ENCODE data around the gene GGT1.

The GGT1 gene

DNA sequence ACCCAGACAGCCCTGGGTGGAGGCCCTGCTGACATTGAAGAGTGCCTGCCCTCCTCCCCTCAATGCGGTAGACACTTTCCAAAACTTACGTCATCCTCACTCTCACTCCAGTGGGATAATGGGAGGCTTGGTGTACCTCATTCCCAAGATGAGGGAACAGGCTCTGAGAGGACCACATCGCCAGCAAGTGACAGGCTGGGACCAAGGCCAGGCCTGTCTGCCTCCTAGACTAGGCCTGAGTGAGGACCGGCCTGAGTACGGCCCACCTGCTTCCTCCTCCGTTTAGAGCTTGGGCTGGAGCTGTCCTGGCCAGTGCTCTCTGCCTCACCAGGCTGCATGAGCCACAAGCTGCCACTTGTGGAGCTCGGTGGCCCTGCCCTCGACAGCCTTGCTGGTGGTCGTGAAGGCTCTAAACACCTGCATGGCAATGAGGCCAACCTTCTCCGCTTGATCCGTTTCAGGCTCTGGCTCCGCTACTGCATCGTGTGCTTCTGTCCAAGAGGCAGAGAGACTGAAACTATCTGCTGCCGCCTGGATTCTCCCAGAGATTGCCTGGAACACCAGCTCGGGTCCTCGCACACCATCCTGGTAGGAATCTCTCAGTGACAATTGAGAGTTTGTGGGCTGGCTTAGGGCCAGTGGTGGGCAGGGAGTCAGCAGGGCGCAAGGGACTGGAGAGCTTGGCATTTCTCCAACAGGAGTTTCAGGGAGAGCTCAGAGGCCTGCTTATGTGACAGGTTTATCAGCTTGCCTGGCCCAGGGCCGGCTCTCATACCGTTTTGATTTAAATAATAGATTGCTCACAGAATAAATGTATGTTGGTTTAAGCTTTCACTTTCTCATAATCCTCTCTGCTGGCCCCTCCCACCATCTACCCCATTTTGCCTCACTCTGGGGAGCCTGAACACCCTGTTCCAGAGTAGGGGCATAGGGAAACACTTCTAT, 19.5 kb upstream of the GGT1 start:
- Histone ChIP-seq H3K4me3 (no peak overlapping the region), H3K27ac (peak overlapping the region in 9 of 21 experiments; percentile 2 to 67 (median 20))

DNA sequence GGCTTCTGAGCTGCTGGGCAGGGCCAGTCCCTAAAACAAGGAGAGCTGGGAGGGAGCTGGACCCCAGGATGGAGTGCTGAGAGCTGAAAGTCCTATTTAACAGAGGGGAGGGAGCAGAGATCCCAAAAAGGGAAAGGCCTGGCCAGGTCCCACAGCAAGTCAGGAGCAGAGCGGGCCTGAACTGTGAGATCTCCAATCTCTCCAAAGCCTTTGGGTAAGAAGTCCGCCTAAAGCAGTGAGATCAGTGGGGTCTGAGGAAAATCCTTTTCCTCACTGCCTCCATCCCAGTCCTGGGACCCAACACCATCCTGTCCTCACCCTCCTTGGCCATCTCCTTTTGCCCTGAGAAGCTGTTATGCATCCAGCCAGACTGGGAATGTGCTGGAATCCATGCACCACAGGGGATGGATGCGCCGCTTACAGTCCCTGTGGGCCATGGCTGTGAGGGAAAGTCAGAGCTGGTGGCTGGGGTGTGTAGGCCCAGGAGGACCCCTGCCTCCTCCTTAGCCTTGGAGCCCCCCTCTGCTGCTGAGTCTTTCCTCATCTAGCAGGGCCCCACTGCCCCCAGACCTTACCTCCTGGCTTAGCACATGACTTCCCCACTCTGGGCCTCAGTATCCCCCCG, 18.7 kb upstream of the GGT1 start:
- Histone ChIP-seq H3K4me3 (no peak overlapping the region), H3K27ac (peak overlapping the region in 8 of 21 experiments; percentile 2 to 67 (median 27))

DNA sequence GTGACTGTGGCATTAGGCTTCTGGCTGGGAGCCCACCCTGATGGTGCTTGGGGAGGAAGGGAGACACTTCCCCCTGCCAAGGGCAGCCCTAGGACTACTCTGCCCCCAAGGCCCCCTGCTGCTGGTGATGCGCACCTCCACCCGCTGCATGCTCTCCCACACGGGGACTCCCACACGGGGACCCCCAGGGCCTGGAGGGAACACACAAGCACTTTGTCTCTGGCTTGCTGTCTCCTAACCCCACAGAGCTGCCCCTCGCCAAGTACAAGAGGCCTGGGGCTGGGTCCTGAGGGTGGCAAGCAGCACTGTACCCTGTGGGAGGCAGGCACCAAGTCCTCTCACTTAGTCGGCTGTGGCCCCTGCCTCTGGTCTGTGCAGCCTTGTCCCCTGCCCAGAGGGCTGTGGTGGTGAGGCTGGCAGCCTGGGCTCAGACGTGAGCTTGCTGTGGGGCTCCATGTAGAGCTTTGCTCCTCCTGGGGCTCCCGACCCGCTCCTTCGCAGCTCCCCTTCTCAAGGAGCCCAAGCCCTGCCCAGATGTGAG, 18.1 kb upstream of the GGT1 start:
- no peak overlapping the region for H3K4me3 ChIP-seq
- H3K27ac ChIP-seq: peak overlapping the region in 2 of 21 experiments; percentile 20 to 67

DNA sequence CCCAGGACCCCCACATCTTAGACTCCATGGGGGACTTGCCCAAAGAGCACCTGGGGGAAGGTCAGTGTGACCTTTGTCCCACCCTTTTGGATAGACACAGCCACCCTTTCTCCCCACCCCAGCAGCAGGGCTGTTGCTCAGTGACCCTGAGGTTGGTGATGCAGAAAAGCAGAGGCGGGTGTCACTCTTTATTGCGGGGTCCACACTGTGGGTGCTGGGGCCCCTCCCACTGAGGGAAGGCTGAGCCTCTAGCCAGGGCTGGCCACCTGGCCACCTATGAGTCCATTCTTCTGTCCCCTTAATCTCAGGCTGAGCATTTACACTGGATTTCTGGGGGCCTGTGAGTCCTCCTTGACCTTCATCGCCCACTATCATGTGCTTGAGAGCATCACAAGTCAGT, 17.5 kb upstream of the GGT1 start:
- H3K4me3 ChIP-seq: no peak overlapping the region
- H3K27ac ChIP-seq: no peak overlapping the region

DNA sequence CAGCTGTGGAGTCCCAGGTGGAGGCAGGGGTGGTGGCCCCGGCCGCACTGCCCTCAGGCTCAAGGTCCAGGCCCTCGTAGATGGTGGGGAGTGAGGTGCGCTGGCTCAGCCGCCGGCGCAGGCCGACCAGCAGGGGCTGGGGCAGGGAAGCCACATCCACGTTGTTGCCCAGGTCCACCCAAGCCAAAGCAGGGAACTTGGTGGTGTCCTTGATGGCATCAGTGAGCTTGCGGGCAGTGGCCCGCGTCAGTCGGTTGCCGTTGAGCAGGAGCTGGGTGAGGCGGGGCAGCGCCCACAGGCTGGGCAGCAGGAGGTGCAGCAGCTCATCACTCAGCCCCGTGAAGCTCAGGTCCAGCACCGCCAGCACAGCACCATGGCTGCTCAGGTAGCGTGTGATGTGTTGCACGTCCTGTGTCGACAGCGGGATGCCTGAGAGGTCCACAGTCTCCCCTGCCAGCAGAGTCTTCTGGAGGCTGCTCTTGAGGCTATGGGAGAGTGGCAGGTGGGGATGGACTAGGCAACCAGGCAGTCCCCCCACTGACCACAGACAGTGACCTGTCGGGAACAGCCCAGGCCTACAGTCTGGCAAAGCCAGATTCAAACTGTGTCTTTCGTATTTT, 17.0 kb upstream of the GGT1 start:
- Histone ChIP-seq H3K4me3 (no peak overlapping the region), H3K27ac (no peak overlapping the region)

DNA sequence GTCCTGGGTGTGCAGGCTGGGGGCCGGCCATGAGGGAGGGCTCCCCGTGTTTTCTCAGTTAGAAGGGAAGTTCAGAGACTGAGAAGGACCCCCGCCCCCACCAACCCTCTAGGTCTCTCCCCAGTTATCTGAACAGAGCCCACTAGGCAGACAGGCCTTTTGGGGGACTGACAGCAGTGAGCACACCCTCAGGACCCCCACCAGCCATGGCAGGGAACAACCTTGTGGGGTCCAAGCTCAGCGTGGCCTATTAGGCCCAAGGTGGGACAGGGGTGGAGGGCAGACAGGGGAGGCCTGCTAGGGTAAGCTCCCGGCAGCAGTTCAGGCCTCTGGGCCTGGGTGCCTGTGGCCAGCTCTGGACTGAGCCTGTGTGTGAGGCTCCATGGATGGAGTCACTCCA, 15.7 kb upstream of the GGT1 start:
- H3K27ac ChIP-seq: no peak overlapping the region

DNA sequence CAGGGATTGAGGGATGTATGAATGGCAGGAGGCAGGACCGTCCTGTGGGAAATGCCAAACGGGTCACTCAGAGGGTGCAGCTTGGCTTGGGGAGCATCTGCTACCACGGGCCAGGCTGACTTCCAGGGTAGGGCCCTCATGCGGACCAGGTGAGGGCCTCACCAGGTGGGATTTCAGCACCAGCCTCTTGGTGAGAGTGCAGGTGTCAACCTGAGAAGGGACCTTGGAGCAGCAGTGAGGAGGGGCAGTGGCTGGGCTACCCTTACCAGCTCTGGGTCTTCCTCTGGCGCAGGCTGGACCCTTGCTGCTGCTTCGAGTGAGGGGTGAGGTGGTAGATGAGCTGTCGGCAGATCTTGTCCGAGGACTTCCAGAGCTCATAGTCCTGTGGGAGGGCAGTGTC, 15.0 kb upstream of the GGT1 start:
- no peak overlapping the region for H3K4me3 ChIP-seq
- H3K27ac ChIP-seq: no peak overlapping the region

More for the DNA sequence above, 15.7 kb upstream of the GGT1 start:
- no peak overlapping the region for H3K4me3 ChIP-seq

DNA sequence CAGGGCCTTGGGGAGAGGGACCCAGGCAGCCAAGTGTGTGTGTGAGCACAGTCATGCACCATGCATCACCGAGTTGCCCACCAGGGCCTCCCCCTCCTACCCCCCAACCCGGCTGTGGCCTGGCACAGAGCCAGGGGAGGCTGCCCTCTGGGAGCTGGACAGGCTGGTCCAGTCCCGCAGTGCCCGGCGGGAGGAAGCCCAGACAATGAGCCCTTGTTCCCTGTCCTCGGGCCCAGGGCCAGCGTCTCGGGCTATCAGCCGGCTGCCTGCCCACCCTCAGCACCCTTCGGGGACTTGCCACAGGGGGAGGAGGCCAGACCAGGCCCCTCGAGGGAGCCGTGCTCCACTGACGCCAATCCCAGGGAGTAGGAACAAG, 14.6 kb upstream of the GGT1 start:
- H3K4me3 ChIP-seq: no peak overlapping the region
- H3K27ac ChIP-seq: no peak overlapping the region

DNA sequence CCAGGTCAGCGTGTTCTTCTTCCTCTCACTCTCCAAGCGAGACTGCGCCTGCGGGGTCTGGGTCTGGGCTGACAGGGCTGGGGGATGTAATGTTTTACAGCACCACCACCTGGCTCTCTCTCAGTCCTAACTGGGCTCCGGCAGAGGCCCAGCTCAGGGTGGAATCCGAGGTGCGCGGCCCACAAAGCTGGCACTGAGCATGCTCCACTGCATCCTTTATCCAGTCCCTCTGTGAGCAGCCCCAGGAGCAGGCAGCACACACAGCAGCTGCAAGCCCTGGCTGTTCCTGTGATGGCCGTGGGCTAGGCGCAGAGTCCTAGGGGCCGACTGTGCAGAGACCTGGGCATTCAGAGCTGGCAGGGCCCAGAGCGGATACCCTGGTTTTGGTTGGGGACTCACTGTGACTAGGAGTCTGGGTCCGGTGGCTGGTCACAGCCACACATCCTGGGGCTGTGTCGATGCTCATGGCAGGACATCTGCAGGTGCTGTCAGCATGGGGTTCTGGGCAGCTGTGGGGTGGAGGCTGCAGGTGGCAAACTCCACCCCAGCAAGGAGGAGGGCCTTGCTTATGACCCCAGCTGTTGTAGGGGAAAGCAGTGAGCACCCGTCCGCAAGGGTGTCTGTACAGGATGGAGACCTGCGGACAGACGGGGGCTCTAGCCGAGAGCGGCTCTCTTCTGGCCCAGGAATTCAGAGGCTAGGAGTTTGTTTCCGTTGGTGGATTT, 14.1 kb upstream of the GGT1 start:
- Histone ChIP-seq H3K27ac (no peak overlapping the region), H3K4me3 (no peak overlapping the region)

DNA sequence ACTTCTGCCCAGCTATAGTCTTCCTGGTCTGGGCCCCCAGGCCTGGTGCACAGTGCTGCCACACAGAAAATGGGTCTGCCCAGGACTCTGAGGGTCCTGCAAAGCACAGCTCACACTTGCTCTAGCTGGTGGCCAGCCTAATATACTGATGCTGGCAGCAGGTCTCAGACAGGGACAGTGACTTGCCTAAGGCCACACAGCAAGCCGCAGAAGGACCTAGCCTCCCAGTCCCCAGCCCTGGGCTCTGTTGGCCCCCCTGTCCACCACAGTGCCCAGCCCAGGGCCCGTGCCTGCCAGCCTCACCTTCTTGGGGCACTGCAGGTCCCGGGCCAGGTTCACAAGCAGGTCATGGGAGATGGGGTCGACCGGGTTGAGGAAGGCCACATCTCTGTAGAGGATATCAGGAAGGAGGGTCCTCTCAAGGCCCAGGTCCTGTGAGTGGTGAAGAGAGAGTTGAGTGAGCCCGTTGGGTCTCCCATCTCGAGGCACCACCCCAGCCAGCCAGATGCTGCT, 13.4 kb upstream of the GGT1 start:
- no peak overlapping the region for H3K4me3 ChIP-seq
- no peak overlapping the region for H3K27ac ChIP-seq

DNA sequence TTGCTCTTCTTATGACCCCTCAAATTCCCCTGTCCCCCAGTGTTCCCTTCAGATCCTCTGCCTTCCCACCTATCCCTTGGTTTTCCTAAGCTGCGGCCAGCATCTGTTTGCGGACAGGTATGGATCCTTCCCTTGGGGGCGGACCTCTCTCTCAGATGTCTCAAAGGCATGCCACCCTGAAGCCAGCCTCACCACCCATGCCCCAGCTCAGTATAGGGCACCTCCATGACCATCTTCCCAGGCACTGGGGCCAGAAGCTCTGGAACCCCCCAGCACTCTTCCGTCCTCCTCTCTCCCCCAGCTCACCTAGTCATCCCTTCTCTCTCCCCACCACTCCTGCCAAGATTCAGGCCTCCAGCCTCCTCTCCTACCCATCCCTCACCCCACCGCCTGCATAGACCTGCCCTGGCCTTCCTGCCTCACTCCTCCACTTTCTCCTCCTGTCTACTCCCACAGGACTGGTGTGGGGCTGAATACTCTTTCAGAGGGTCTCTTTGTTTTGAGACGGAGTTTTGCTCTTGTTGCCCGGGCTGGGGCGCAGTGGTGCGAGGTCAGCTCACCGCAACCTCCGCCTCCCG, 12.3 kb upstream of the GGT1 start:
- H3K4me3 ChIP-seq: no peak overlapping the region
- no peak overlapping the region for H3K27ac ChIP-seq

DNA sequence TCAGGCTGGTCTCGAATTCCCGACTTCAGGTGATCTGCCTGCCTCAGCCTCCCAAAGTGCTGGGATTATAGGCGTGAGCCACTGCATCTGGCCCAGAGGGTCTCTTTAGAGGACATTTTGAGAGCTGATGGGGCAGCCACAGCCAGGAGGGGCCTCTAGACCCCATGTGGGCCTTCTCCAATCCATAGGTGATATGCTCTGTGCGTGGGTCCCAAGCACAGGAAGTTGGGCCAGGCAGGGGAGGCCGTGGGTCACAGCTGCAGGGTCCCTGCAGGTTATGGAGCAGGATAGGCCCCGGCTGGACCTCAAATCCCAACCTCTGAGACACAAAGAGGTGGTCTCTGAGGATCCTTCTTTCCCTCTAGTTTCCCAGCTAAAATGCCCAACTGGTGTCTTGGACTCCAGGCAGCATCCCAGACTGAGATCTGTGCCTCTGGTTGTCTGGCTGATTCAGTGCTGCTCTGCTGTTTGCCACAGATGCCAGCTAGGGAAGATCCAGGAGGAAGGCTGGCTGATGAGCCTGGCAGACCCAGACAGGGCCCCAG, 11.6 kb upstream of the GGT1 start:
- no peak overlapping the region for H3K27ac ChIP-seq

DNA sequence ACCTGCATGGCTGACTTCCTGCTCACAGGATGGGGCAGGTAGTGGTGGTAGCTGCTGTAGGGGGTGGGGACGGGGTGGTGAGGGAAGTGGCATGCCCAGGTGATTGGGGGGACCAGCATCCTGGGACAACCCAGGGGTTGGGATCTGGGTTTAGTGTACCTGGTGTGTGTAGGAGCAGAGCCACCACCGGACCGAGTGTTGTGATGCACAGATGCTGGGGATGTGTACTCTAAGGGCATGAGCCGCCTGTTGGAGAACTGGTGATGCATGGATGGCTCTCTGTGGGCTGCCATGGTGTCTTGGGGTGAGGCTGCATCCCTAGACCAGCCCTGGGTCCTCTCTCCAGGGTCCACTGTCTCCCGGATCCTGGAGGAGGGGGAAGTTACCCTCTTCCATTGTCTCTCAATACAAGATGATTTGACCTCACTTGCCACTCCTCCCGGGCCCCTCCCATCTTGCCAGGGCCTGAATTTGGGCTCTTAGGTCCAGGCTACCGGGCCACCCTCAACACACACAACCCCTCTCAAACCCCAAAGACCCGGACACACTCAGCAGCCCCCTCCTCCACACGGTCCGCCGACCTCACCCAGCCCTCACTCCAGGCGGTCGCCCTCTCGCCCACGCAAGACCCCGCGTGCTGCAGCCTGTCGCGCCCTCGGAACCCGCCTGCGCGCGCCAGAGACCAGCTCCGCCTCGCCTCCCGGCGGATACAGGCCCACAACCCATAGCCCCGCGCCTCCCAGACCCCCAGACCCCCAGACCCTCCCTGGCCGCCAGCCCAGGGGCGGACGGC, 10.7 kb upstream of the GGT1 start:
- Histone ChIP-seq H3K4me3 (peak overlapping the region; percentile 42 to 70 (median 56)), H3K27ac (peak overlapping the region in 18 of 21 experiments; percentile 34 to 90 (median 76))

More for the DNA sequence above, 11.6 kb upstream of the GGT1 start:
- H3K4me3 ChIP-seq: no peak overlapping the region

DNA sequence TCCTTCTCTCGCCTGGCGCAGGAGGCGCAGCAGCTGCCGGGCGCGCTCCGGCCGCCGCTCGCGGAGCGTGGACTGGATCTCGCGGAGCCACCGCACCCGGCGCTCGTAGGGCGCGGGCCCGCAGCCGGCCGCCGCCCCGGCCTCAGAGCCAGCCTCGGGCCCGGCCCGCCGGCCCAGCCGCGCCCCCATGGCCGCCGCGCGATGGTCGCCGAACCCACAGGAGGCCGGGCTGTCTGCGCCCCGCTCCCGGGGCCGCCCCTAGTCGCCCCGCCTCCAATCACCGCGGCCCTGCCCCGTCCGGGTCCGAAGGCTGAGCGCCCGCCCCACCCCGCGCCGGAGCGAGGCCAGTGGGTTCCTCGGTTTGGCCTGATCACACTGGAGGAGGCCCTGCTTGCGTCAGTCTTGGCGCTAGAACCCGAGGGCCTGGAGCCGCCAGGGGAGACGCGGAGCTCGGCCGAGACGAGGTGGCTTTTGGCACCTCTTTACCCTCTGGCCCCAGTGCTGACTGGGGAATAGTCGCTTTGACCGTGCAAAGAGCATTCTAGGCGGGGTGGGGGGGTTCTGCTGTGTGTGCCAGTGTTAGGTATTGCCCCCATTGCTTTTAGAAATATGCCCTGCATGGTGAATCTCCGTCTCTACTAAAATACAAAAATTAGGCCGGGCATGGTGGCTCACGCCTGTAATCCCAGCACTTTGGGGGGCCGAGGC, 10.0 kb upstream of the GGT1 start, which contains the start of gene LRRC75B:
Gene LRRC75B, minus strand, starts transcription at position 223 of the 708 bp plus-strand sequence. Its CDS starts 34 bp downstream, at position 189.
- H3K4me3 ChIP-seq: peak within 1 kb of the TSS; percentile 42 to 70 (median 56)
- H3K27ac ChIP-seq: peak within 1 kb of the TSS in 19 of 21 experiments; percentile 45 to 90 (median 76)

DNA sequence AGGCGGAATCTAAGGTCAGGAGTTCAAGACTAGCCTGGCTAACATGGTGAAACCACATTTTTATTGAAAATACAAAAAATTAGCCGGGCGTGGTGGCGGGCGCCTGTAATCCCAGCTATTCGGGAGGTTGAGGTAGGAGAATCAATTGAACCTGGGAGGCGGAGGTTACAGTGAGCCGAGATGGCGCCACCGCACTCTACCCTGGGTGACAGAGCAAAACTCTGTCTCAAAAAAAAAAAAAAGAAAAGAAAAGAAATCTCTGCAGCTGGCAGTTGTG, 9.5 kb upstream of the GGT1 start:
- Histone ChIP-seq H3K27ac (peak overlapping the region in 14 of 21 experiments; percentile 40 to 90 (median 76)), H3K4me3 (peak overlapping the region in 4 of 7 experiments; percentile 42 to 70 (median 54))

DNA sequence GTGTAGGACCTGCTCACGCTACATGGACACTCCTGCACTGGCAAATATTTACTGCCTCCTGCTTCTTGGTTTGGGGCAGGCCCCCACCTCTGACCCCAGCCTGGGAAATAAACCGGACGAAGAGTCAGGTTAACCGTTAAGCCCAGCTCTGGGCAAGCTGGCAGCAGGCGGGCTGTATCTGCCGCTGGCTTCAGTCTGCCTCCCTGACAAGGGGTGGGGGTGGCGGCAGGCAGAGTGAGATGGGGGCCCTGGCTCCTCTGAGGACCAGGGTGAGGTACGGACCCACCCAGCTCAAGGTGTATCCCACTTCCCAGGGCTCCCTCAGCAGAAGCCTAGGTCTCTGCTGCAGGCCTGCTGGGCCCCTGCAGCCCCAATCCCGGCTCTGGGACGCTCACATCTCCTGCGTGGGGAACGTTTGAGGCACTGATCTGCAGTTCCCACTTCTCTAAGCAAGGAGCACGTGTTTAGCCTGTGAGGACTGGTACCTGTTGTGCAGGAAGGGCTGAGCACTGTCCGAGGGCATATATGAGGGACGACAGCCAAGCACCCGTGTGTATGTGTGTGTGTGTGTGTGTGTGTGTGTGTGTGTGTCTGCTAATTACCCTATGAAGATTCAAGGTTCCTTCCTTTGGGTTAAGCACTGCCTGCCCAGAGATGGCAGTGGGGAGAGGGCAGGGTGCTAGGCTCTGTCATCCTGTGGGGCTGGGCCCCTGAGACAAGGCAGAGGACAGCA, 9.0 kb upstream of the GGT1 start:
- no peak overlapping the region for H3K4me3 ChIP-seq
- peak overlapping the region in 4 of 21 experiments; percentile 40 to 90 (median 79) for H3K27ac ChIP-seq
